ENCODE measurements around the gene PRR33.
"Not testable (repeated sequence)": the region's sequence is repeated elsewhere in the genome, so short reads cannot be mapped to it uniquely, and the experiment has no call there.

PRR33 gene
- total RNA-seq, result 0.09 to 0.12 reads per million in 2 experiments

DNA sequence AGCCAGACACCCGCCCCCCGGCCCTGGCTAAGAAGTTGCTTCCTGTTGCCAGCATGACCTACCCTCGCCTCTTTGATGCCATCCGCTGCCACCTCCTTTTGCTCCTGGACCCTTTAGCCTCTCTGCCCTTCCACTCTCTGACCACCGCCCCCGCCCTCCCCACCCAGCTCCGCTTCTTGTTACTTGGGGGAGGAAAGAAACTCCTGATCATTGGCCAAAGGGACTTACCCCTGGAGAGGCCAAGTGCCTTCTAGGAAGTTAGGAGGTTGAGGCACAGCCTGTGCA lies at the start of gene PRR33:
Gene PRR33, minus strand, starts transcription at position 65 of the 285 bp plus-strand sequence. CDS start 1,311 bp downstream, outside the sequence.
- no peak for DNase-seq (ENCODE audit: low read depth)

DNA sequence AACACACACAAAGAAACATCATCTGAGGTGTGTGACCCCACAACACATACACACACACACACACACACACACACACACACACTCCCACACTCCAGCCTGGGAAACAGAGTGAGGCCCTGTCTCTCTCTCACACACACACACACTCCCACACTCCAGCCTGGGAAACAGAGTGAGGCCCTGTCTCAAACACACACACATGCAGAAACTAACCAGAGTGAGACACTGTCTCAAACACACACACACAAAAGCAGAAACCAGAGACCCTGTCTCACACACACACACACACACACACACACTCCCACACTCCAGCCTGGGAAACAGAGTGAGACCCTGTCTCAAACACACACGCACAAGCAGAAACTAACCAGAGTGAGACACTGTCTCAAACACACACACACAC lies 48.1 kb upstream of the PRR33 start:
- DNase-seq (ENCODE audit: low read depth), result not testable (repeated sequence)

DNA sequence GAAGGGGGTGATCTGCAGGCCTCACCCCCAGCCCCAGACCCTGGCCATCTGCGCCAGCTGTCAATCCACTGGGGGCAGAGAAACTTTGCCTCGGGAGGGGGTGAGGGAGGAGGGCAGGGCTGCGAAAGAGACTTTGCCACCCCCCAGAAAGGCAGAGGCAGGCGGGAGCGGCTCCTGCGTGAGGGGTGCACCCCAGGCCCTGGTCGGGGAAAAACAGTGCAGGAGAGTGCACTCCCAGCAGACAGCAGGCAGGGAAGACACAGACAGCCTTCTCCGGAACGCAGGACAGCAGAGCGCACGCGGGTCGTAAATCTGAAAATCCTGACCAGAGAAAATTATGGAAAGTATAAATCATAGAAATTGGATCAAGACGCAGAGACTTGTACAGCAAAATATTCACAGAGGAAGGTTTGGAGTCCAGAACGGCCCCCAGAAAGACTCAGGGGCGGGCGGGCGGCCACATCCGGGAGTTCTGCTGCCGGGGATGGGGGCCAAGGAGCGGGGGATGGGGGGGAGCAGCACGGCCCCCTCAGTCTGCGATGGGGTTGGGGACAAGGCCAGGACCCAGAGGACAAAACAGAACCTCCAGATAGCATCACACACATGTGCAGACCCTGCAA lies 47.4 kb upstream of the PRR33 start:
- DNase-seq (ENCODE audit: low read depth), result no peak

DNA sequence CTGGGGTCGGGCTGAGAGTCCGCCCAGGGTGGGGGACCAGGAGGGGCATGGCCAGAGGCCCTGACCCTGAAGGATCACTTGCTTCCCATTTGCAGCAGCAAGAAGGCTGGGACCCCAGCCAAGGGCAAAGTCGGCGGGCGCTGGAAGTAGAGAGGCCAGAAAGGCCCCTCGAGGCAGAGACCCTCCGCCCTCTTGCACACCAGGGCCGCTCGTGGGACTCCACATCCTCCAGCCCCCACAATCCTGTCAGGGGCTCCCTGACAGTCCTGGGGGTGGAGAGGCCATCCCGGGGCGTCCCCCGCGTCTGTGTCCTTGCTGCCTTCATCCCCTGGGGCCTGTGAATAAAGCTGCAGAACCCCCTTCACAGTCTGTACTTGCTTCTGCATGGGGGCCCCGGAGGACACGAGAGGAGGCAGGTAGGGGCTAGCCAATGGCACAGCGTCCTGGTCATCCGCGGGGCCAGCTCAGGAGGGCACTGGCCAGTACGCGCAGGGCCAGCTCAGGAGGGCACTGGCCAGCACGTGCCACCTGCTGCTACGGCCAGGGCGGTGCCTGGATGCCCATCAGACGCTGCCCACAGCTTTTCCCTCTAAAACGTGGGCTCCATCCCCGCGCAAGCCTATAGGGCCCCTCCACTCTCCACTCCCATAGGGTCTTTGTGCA lies 46.8 kb upstream of the PRR33 start:
- no peak for DNase-seq (ENCODE audit: low read depth)

DNA sequence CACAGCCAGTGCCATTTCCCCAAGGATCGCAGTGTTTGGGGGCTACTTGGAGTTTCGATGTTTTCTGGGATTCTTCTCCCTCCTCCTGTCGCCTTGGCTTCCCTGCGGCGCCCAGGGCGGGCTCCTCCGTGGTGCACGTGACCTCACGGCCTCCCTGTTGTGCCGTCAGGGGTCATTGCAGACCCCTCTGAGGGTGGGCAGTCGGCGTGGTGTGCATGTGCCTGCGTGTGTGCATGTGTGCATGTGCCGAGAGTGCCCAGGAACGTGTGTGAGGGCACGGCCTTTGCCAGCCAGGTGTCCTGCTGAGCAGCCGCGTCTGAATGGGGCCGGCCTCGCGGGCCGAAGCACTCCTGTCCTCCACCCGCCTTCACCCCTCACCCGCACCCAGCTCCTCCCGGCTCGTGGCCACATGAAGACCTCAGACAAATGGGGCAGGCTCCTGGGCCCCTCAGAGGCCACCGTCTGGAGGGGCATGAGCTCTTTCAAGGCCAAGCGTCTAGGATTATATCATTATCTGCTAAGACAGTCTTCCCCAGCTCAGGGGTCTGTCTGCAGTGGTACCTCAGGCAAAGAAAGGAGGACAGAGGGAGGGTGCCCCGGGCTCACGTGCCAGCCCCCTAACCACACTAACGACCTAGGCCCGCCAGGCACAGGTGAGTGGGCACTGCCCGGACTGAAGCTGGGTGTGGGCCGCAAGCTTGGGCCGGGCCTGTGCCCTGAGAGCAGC lies 46.1 kb upstream of the PRR33 start:
- DNase-seq (ENCODE audit: low read depth), result no peak

DNA sequence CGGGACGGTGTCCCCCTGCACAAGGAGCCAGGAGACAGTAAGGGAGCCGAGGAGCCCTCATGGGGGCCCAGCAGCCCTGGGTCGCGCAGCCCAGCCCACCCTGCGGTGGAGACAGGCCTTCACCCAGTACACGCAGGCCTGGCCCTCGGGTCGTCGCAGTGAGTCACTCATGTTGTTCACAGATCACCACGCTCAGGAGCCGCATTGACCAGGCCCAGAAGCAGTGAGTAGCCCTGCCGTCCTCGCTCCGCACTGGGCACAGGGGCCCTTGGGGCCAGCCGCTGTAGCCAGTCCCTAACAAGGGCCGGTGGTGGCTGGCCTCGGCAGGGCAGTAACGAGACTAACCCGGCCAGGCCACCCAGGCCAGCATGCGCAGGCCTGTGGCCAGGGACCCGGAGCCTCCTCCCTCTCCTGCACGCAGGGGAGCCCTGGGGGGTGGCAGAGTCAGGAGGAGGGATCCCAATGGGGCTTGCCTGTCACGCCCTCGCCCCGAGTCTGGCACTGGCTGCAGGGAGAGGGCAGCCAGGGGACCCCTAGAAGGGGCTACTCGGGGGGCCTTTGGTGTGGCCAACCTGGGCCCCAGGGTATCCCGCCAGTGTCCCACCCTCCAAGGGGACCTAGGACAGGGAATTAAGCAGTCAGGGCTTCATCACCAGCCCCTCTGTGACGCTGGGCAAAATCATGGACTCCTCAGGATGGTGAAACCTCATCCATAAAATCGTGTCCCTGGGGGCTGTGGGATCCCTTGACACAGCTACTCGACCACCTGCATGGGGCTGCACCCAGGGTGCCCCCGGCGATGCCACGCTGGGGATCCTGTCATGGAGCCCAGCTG lies 45.3 kb upstream of the PRR33 start:
- no peak for DNase-seq (ENCODE audit: low read depth)

DNA sequence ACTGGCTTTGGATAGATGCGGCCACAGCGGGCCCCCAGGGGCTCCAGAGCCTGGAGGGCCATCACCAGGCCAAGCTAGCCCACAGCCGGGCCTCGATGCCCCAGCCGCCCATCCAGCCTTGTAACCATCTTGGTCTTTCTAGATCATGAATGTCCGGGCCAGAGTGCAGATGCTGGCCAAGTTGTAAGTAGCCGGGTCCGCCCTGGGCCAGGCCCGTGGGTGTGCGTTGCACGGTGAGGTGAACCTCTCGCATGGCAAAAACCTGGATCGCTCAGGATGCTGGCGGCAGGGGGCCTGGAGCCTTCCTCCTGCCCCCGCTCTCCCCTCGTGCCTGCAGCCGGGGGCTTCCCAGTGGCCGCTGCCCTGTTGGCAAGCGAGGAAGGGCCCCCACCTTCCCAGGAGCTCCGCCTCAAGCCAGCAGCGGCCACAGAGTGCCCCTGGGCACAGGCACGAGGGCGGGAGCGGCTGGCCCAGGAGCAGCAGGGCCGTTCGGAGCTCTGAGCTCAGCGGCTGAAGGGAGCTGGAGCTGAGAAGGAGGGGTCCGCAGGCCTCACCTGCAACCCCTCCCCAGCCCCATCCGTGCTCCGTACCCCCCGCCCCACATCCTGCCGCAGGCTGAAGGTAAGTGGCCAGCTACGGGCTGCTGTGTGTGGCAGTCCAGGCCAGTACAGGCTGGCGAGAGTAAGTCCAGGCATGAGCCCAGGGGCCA lies 44.5 kb upstream of the PRR33 start:
- DNase-seq (ENCODE audit: low read depth), result no peak

DNA sequence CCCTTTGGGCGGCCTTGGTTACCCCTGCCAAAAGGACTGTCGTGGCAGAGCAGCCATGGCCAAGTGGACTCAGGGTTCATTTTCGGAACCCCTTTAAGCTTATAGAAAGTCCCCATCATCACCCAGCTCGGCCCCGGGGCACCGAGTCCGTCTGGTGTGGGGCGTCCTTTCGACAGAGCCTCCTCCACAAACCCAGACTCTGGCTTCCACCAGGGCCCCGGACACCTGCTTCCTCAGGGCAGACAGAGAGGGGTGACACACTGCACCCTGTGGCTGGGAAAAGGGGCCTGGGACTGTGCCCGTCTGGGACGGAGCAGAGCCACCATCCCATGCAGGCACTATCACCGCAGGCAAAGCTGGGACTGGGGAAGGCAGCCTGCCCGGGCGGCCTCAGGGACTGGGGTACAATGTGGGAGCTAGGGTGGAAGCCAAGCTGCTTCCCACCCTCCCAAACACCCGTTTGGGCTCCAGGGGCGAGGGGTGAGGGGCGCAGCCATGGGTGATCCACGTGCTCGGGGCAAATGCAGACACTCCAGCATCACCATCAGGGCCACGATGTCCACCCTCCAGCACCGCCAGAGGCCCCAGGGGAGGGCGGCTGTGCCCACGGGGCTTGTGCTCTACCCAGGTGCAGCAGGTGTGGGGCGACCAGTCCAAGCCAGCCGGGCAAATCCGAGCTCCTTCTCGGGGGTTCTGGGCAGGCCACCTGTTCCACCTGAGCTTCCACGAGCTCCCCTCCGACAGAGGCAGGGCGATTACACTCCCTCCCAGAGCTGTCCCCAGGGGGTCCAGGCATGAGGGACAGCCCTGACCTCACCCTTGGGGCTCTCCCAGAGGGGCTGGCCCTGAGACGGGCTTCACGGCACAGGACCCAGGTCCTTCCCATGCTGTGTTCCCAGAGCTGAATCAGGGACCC lies 43.7 kb upstream of the PRR33 start:
- no peak for DNase-seq (ENCODE audit: low read depth)

DNA sequence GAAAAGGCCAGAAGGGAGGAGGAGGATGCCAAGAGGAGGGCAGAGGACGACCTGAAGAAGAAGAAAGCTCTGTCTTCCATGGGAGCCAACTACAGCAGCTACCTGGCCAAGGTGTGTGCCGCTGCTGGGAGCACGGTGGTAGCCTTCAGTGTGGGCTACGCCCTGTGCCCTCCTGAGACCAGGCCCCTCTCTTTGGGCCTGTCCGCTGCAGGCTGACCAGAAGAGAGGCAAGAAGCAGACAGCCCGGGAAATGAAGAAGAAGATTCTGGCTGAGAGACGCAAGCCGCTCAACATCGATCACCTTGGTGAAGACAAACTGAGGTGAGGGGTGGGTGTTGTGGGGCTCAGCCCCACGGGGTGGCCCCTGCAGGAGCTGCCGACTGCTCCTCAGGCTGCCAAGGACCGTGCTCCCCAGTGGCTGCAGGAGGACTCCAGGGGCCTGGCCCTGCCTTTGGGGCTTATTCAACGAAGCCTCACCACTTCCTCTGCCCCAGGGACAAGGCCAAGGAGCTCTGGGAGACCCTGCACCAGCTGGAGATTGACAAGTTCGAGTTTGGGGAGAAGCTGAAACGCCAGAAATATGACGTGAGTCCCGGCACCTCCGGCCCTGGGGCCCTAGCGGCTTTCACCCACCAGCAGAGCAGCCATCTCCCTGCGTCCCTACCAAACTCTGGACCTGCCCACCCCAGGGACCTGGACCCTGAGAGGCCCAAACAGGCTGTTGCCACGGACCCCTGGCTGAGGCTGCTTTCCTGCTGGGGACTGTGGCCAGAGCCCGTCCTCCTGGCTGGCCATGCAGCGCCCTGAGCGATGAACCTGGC lies 42.9 kb upstream of the PRR33 start:
- DNase-seq (ENCODE audit: low read depth), result no peak

DNA sequence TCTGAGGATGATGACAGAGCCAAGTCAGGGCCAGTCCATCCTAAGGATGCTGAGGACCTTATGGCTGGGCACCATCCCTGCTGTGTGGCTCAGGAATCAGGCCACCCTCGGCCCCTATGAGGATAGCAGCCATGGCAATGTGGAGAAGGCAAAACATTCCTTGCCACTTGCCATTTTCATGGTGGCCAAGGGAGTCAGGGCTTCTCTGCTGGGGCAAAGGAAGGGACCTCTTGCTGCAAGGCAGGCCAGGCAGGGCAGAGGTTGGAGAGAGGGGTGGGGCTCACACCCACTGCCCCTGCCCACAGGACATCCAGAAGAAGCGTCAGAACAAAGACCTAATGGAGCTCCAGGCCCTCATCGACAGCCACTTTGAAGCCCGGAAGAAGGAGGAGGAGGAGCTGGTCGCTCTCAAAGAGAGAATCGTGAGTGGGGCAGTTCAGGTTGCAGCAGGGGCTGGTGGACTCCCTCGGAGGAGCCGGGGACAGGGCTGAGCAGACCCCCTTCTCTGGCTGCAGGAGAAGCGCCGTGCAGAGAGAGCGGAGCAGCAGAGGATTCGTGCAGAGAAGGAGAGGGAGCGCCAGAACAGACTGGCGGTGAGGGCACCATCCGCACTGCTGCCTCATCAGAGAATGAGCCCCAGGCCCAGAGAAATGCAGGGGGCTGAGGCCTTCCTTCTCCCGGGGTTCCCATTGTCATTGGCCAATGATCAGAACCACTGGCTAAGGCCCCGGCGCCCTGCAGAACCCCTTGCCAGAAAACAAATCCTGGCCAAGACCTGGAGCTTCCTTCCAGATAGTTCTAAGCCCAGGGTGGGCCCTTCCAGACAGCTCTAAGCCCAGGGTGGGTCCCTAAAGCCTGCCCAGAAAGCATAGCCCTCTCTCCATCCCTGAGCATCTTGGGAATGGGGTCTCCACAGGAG lies 42.0 kb upstream of the PRR33 start:
- DNase-seq (ENCODE audit: low read depth), result no peak

DNA sequence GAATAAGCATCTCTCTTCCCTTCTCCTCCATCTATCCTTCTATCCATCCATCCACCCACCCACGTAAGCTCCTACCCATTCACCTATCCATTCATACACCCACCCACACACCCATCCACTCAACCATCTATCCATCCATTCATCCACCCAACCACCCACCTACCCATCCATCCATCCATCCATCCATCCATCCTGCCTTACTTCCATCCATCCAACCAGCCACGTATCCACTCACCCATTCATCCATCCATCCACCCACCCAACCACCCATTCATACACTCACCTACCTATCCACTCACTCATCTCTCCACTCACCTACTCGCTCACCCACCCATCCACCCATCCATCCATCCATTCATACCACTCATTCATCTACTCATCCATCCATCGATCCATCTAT lies 41.0 kb upstream of the PRR33 start:
- no peak for DNase-seq (ENCODE audit: low read depth)

DNA sequence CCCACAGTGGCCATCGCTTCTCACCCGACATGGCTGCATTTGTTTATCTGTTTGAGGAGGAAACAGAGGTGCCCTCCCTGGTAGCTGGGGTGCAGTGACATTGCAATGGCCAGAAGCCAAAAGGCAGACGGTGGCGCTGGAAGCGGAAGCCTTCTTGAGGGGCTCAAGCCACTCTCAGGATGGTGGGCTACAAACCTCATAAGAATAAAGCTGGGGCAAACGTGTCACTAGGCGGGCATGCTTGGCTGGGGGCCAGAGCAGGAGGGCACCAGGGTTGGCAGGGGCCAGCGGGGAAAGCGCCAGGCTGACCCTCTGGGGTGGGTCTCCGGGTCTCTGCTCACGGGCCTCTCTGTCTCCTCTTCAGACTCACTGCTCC lies 40.4 kb upstream of the PRR33 start:
- DNase-seq (ENCODE audit: low read depth), result no peak

DNA sequence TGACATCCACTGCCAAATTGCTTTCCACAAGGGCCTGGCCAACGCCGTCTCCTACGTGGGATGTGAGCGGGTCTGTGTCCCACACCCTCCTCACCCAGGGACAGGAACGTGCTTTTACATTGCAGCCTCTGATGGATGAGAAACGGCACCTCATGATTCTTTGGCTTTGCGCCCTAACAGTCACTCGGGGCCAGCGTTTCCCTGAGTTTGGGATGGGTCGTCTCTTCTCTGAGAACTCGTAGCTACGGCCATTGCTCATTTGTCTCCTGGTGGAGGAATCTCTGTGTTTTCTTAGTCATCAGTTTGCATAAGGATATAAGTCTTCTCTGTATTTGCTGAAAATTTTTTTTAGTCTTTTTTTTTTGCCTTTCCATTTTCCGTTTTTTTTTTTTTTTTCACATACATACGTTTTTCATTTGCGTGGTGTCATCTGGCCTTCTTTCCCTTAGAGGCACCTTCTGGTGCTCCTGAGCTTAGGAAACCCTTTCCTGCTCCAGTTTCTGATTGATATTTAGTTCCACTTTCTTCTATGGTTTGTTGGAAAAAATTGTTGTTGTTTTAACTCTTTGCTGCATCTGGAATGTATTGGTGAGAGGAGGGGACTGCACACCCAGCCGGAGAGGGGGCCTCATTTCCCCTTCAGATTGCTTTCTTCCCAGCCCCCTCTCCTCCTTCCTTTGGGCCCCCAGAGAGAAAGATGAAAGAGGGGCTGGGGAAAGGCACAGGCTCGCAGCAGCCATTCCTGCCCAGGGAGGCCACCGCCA lies 39.8 kb upstream of the PRR33 start:
- DNase-seq (ENCODE audit: low read depth), result no peak

DNA sequence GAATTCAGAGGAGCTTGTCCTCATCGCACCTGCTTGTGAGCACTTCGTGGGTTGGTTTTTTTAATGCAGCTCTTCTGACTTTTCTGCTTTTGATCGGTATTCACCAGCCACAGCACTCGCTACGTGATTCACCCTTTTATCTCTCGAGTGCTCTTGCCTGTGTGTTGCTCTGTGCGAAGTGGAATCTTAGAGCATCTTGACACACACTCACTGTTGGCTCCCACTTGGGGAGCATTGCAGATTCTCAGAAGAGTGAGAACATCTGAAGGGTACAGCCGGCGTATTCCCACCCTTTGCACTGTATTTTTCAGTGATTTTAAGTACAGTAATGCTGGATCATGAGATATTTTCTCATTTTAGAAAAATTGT lies 38.8 kb upstream of the PRR33 start:
- DNase-seq (ENCODE audit: low read depth), result no peak

DNA sequence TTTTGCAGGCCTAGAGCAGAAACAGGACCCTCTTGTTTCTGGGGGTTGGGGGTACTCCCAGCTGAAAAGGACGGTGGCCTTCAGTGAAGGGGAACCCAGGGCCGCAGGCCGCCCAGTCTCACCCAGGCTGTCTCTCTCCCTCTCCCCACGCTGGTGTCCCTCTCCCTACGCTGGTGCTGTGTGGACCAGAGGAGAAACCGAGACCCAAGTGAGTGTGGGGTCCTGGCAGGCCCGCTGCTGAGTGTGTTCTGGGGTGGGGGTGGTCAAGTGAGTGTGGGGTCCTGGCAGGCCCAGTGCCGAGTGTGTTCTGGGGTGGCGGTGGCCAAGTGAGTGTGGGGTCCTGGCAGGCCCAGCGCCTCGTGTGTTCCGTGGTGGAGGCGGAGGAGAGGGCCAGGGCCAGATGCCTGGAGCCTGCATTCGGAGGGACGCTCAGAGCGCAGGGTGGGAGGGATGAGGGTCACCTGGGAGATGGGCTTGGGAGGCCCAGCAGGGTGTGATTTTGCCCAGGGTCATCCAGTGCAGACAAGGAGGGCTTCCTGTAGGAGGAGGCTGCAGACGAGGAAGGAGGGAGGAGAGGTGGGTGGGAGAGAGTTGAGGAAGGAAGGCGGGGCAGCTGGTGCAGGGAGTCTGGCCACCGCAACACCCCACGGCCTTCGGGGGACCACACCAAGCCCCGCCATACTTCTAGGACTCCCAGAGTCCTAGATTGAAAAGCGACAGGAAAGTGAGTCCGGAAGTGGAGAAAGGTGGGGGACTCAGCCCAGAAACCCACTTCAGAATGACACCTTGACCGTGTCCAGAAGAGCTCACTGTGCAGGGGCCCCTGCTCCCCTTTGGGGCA lies 38.1 kb upstream of the PRR33 start:
- DNase-seq (ENCODE audit: low read depth), result no peak

DNA sequence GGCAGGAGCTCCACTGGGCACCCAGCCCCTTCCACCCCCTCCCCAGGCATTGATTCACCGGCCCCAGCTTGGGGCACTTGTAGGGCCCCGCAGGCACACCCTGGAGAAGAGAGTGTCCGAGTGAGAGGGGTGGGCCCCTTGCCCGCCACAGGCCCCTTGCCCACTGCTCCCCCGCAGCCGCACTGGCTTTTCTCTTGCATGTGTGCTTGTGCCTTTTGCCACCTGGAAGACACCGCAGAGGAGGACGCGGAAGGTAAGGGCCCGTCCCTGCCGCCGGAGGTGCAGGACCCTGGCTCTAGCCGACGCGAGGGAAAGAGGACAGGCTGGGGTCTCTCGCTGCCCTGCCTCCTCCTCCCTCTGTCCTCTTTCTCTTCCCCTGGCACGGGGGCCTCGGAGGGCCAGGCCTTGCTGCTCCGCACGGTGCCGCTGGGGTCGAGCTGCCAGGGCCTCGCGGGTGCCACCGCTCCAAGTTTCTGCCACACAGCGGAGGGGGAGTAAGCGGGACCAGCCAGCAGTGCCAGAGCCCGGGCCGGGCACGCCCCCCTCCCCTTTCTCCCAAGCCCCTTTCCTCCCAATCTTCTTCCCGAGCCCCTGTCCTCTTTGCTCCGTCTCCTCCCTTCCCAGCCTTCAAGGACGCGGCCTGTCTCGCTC lies 37.3 kb upstream of the PRR33 start:
- DNase-seq (ENCODE audit: low read depth), result no peak

DNA sequence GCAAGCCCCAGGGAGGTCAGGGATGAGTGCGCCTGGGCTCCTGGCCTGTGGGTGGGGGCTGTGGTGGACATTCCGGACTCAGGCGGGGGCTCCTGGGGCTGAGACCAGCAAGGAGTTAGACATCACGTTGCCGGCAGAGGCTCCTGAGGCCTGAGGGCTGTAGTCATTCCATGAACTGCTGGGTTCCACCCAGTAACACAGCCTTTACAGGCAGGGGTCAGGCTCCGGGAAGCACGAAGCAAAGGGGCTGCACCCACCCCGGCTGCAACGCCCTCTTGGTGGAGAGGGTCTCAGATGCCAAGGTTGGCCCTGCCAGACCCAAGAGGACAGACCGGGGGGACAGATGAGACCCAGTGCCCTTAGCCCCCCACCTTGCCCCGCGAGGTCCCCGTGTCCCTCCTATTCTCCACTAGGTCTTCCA lies 36.8 kb upstream of the PRR33 start:
- no peak for DNase-seq (ENCODE audit: low read depth)
